Central memory CD8-positive, alpha-beta T cell (primary cell): ENCODE data around the gene EXOSC1.
"Not testable (repeated sequence)": the region's sequence is repeated elsewhere in the genome, so short reads cannot be mapped to it uniquely, and the experiment has no call there.

Experiments
- ATAC-seq: fragments of 150-1000 bp; cut with Tn5 transposase; replicated peaks from 2 replicates; pipeline ENCODE4 v1.10.0; 2022; ENCODE audit warnings: mild to moderate bottlenecking, moderate FRiP score, moderate number of reproducible peaks; ENCODE audit not compliant: poor library complexity, severe bottlenecking; ENCODE audit errors: extremely low read depth
- DNase-seq, 2 donors: peaks; one replicate each; pipeline ENCODE4 v3.0.0; 2021; ENCODE audit warnings: low spot score in 2 of 2
- H3K27ac Mint-ChIP-seq: one replicate; pipeline ENCODE4 v1.8.0; 2022; ENCODE audit warnings: low read depth, mild to moderate bottlenecking, moderate library complexity, mixed read lengths
- H3K27me3 Mint-ChIP-seq: one replicate; pipeline ENCODE4 v1.8.0; 2022; ENCODE audit warnings: mixed read lengths
- H3K36me3 Mint-ChIP-seq: one replicate; pipeline ENCODE4 v1.8.0; 2022; ENCODE audit warnings: mild to moderate bottlenecking, moderate library complexity, mixed read lengths; ENCODE audit not compliant: insufficient read depth
- H3K4me1 Mint-ChIP-seq: one replicate; pipeline ENCODE4 v1.8.0; 2022; ENCODE audit warnings: mixed read lengths
- H3K4me3 Mint-ChIP-seq: one replicate; pipeline ENCODE4 v1.8.0; 2022; ENCODE audit warnings: mild to moderate bottlenecking, moderate library complexity, mixed read lengths
- H3K9me3 Mint-ChIP-seq: one replicate; pipeline ENCODE4 v1.8.0; 2022; ENCODE audit warnings: mixed read lengths

EXOSC1 gene

DNA sequence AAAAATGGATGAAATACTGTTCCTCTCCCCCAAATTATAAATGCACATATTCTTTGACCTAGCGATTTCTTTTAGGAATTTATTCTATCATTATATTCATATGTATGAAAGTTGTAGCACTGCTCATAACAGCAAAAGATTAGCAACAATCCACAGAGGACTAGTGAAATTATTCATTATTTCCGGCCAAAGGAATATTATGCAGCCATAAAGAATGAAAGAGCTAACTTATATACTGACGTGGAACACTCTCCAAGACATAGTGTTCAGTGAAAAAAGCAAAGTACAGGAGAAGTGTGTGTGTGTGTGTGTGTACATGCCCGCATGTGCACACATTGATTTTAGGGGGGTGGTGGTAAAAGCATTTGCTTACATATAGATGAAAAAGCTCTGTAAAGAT, 29.1 kb upstream of the EXOSC1 start:
- H3K27ac Mint-ChIP-seq = no peak overlapping the region
- DNase-seq = no peak
- H3K4me1 Mint-ChIP-seq = peaks cover 8% of the 10 kb centered on the region
- peaks cover 64% of the 10 kb centered on the region for H3K36me3 Mint-ChIP-seq
- H3K27me3 Mint-ChIP-seq = no peaks in the 10 kb centered on the region
- H3K4me3 Mint-ChIP-seq = no peak overlapping the region
- no peaks in the 10 kb centered on the region for H3K9me3 Mint-ChIP-seq
- ATAC-seq = no peak

DNA sequence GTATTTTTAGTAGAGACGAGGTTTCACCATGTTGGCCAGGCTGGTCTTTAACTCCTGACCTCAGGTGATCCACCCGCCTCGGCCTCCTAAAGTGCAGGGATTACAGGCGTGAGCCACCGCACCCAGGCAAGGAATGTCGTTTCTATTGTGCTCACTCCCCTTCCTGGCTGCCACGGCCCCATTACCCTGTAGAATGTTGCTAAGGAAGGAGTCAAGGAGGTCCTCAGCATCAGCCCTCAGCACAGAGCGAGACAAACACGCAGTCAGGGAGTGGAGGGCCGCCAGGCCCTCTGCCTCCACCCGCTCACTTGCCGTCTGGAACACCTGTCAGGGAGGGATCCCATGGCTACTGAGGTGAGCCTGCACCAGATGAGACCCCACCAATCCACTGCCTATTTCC, 23.0 kb upstream of the EXOSC1 start:
- H3K36me3 Mint-ChIP-seq = peaks cover 45% of the 10 kb centered on the region
- not testable (repeated sequence) for ATAC-seq, H3K4me1 Mint-ChIP-seq, H3K27ac Mint-ChIP-seq, H3K27me3 Mint-ChIP-seq, H3K4me3 Mint-ChIP-seq, DNase-seq, H3K9me3 Mint-ChIP-seq

DNA sequence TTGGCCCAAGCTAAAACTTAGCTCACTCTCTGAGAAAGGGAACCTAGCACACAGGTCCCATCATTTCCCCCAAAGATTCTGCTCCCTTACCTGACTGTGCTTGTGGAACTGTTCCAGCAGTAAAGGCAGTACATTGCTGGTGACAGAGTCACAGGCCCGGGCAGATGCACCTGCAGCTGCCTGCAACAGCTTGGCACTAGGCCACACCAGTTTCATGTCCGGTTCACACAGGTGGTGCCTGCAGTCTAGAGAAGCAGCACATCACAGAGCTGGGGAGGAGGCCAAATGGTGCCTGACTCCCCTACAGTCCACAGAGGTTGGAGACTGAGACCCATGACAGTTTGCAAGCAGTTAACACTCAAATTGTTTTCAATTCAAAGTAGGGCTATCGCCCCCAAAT, 22.4 kb upstream of the EXOSC1 start:
- Mint-ChIP-seq H3K27ac (no peak overlapping the region), H3K4me1 (no peaks in the 10 kb centered on the region), H3K27me3 (no peaks in the 10 kb centered on the region)

DNA sequence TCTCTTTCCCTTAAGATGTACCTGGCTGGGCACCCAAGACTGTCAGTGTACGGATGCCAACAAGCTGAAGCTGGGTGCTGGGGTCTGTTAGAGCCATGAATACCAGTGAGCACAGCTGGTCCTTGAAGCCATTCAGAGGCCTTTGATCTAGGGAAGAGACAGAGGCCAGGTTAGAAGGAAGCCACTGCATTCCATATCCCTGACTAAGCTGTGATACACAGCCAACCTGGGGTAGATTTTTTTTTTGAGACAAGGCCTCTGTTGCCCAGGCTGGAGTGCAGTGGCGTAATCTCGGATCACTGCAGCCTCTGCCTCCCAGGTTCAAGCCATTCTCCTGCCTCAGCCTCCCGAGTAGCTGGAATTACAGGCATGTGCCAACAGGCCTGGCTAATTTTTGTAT, 20.9 kb upstream of the EXOSC1 start:
- H3K4me1 Mint-ChIP-seq = no peaks in the 10 kb centered on the region
- no peak overlapping the region for H3K27ac Mint-ChIP-seq
- H3K9me3 Mint-ChIP-seq = no peaks in the 10 kb centered on the region
- H3K36me3 Mint-ChIP-seq = peaks cover 41% of the 10 kb centered on the region
- ATAC-seq (no peak), DNase-seq (no peak)
- H3K27me3 Mint-ChIP-seq = no peaks in the 10 kb centered on the region
- H3K4me3 Mint-ChIP-seq = no peak overlapping the region

More for the DNA sequence above, 22.4 kb upstream of the EXOSC1 start:
- H3K4me3 Mint-ChIP-seq = no peak overlapping the region
- ATAC-seq (no peak), DNase-seq (no peak)
- no peaks in the 10 kb centered on the region for H3K9me3 Mint-ChIP-seq
- H3K36me3 Mint-ChIP-seq = peaks cover 44% of the 10 kb centered on the region

DNA sequence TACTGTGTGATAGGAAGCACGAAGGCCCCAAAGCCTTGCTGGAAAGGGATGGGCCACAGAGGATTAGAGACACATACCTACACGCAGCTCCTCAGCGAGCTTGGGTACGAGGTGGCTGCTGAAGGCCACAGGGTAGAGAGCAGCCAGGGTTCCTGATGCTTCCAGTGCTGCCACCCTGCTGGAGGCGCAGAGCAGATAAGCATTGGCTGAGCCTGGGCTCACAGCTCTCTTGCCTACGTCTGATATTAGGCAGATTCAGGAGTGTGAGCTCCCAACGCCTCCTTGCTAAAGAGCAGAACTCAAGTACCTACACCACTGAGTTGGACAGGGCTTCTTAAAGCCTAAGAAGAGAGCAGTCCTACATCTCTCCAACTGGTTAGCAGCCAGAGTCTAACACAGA, 20.2 kb upstream of the EXOSC1 start:
- Mint-ChIP-seq H3K4me1 (no peaks in the 10 kb centered on the region), H3K27ac (no peak overlapping the region), H3K36me3 (peaks cover 41% of the 10 kb centered on the region), H3K4me3 (no peak overlapping the region), H3K27me3 (no peaks in the 10 kb centered on the region), H3K9me3 (no peaks in the 10 kb centered on the region)
- DNase-seq (no peak), ATAC-seq (no peak)

DNA sequence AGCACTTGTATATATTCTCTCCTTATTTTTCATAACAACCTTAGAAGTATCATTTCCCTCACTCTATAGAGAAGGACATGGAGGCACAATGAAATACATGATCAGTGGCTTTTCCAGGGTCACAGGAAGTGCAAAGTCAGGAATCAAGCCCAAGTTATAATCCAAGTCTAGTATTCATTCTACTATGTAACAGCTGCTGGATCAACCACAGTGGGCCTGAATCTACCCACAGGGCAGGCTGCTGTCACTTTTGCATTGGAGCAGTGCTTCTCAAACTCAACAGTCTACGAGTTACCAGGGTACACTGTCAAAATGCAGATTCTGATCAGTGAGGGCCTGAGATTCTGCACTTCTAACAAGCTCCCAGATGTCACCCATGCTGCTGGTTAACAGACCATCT, 18.4 kb upstream of the EXOSC1 start:
- Mint-ChIP-seq H3K4me3 (no peak overlapping the region), H3K27me3 (no peaks in the 10 kb centered on the region), H3K27ac (no peak overlapping the region), H3K4me1 (no peaks in the 10 kb centered on the region), H3K36me3 (peaks cover 46% of the 10 kb centered on the region), H3K9me3 (no peaks in the 10 kb centered on the region)
- DNase-seq = no peak
- ATAC-seq = no peak

DNA sequence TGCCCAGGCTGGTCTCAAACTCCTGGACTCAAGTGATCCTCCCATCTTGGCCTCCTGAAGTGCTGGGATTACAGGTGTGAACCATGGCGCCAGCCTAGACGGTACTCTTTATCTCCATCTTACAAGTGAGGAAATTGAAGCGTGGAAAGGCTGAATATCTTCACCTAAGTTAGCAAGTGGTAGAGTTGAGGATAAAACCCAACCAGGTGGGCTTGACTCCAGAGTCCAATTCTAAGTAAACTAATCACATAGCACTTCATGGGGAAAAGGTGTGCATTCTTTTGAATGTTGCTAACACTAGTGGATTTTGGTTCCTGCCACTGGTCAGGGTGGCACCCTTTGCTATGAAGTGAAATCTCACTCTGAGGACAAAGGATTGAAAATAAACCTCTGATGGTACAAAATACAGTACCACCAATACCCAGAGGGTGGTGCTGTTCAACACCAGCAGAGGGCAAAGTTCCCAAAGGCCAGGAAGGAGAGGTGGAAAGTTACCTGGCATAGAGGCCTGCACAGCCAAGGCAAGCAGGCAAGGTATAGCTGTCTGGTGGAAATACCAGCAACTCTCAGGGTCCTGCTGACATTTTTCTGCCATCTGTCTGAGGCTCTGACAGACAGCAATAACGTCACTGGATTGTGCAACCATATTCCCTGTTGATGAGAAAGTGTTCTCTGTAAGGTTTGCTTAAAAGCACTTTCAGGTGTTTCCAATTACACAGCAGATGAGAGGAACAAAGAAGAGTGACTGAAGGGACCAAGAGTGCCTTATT, 17.7 kb upstream of the EXOSC1 start:
- DNase-seq = no peak
- Mint-ChIP-seq H3K36me3 (peaks cover 47% of the 10 kb centered on the region), H3K27me3 (no peaks in the 10 kb centered on the region), H3K27ac (no peak overlapping the region), H3K9me3 (no peaks in the 10 kb centered on the region), H3K4me1 (no peaks in the 10 kb centered on the region), H3K4me3 (no peak overlapping the region)
- ATAC-seq = no peak

DNA sequence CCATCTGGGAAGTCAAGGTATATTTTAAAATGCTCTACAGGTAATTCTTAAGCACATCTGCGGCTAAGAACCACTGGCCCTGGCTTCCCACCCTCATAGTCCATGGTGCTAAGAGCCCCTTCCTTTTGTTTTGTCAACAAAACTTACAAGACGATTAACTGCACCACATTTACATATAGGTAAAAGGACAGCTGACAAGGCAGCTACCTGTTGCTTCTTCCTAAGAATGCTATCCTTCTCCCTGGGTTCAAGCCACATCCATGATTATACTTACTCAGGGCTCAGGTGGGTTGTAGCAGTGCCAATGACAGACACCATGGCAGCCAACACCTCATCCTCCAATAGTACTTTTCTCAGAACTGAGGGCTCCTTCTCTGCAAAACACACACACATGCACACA, 16.5 kb upstream of the EXOSC1 start:
- Mint-ChIP-seq H3K27ac (no peak overlapping the region), H3K27me3 (no peaks in the 10 kb centered on the region), H3K4me1 (no peaks in the 10 kb centered on the region), H3K36me3 (peaks cover 48% of the 10 kb centered on the region), H3K9me3 (no peaks in the 10 kb centered on the region), H3K4me3 (no peak overlapping the region)
- DNase-seq = no peak
- no peak for ATAC-seq

DNA sequence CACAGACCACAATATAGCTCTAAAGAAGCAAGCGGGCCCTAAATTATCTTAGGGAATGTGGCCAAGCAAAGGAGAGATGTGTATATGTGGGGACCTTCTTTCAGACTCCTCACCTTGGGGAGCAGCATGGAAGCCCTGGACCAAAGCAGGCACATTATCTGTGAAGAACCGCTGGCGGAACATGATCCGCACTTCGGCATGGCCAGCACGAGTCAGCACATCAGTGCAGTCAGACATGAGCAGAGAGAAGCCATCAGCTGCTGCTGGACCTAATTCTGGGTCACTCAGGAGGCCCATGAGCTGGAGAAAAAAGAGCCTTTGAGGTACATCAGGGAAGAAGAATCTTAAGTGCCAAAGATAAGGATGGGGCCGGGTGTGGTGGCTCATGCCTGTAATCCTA, 14.1 kb upstream of the EXOSC1 start:
- H3K4me3 Mint-ChIP-seq = no peak overlapping the region
- H3K9me3 Mint-ChIP-seq = no peaks in the 10 kb centered on the region
- ATAC-seq (no peak), DNase-seq (no peak)
- H3K27me3 Mint-ChIP-seq = no peaks in the 10 kb centered on the region
- H3K4me1 Mint-ChIP-seq = no peaks in the 10 kb centered on the region
- peaks cover 44% of the 10 kb centered on the region for H3K36me3 Mint-ChIP-seq
- H3K27ac Mint-ChIP-seq = no peak overlapping the region

DNA sequence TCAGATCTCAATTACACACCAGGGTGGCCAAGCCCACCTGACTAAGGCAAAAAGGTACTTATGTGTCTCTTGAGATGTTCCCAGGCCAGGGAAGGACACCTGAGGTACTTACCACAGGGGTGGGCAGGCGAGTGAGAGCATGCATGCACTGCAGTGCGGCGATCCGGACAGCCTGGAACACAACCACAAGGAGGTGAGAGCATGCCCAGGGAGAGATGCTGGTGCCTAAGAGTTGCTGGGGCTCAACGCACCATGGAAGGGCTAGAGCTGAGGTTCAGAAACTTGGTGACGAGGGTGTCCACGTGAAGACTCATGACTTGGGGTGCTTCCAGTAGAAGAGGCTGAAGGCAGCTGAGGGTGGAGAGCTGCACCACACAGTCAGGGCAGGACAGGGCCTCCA, 13.3 kb upstream of the EXOSC1 start:
- H3K27ac Mint-ChIP-seq = peak overlapping the region; percentile 64
- H3K9me3 Mint-ChIP-seq = no peaks in the 10 kb centered on the region
- no peaks in the 10 kb centered on the region for H3K27me3 Mint-ChIP-seq
- H3K4me1 Mint-ChIP-seq = peaks cover 5% of the 10 kb centered on the region
- ATAC-seq (no peak), DNase-seq (no peak)
- no peak overlapping the region for H3K4me3 Mint-ChIP-seq
- H3K36me3 Mint-ChIP-seq = peaks cover 39% of the 10 kb centered on the region

DNA sequence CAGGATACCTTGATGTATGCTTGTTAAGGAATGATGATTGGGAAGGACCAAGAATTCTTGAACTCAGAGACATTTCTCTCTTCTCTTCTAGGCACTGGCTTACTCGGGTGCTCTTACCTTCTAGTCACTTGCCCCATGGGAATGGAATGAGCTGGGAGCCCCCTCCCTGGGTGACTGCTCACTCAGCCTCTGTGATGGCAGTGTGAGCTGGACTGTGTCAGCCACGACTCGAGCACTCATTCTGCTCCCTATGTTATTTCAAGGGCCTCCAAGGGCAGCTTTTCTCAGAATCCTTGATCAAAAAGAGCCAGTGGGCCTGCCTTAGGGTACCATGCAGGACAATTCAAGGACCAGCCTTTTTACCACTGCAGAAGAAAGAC, 10.9 kb upstream of the EXOSC1 start:
- Mint-ChIP-seq H3K4me3 (no peak overlapping the region), H3K36me3 (peaks cover 29% of the 10 kb centered on the region), H3K27ac (no peak overlapping the region), H3K27me3 (no peaks in the 10 kb centered on the region), H3K9me3 (no peaks in the 10 kb centered on the region), H3K4me1 (peaks cover 13% of the 10 kb centered on the region)
- ATAC-seq (no peak), DNase-seq (no peak)

DNA sequence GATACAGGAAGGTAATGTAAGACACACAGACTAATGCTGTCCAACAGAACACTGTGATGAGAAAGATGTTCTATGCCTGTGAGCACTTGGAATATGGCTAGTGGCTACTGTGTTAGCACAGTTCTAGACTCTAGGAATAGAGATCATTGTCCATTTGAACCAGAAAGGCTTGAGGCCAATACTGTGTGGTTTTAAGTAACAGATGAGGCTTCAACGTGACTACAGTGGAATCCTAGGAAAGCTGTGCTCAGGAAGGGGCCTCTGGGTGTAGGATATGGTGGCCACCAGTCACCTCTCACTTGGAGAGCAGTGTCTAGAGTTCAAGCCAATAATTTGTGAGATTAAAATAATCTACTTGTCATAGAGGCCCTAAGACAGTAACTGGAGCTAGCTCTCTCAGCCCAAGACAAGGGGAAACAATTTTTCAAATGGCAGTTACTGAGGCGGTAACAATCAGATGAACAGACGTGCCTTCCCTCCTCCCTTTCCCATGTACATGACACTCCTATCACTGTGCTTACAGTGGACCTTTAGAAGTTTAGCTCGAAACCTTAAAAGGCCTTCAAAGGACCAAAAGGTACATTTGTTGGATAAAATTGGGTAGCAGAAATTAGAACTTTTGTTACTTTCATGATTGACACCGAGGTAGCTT, 10.4 kb upstream of the EXOSC1 start:
- peaks cover 29% of the 10 kb centered on the region for H3K36me3 Mint-ChIP-seq
- H3K27ac Mint-ChIP-seq = no peak overlapping the region
- H3K4me1 Mint-ChIP-seq = peaks cover 13% of the 10 kb centered on the region
- H3K9me3 Mint-ChIP-seq = no peaks in the 10 kb centered on the region
- ATAC-seq (no peak), DNase-seq (no peak)
- H3K27me3 Mint-ChIP-seq = no peaks in the 10 kb centered on the region
- H3K4me3 Mint-ChIP-seq = no peak overlapping the region

DNA sequence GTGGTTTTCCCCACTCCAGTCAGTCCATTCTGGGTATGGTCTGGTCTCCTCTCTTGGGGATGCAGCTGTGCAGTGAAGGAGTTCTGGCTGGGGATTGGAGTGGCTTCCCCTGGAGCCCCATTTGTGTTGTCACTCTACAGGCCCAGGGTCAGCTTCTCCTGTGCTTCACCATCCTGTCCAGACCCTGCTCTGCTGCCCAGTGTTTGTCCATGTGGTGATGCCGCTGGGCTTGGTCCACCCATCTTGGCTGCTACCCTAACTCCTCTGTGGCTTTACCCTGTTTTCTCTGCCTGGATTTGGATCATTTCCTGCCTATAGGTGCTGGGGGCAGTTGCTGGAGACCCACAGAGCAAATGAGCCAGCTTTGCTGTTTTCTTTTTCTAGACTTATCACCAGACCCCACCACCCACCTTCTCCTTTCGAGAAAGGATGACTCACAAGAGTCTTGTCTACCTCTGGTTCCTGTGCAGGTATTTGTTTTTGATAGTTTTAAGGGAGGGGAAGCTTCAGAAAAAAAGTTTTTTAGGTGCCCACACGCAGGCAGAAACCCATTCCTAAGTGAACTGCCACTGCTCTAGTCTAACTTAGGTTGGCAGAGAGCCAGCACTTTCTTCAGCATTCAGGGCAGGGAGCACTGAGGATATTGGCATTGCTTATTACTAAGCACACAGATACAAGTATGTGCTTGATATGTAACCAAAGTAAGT, 8.7 kb upstream of the EXOSC1 start:
- H3K4me3 Mint-ChIP-seq = no peak overlapping the region
- DNase-seq (no peak), ATAC-seq (no peak)
- H3K27me3 Mint-ChIP-seq = no peaks in the 10 kb centered on the region
- peak overlapping the region; percentile 41 for H3K27ac Mint-ChIP-seq
- H3K36me3 Mint-ChIP-seq = peaks cover 23% of the 10 kb centered on the region
- no peaks in the 10 kb centered on the region for H3K9me3 Mint-ChIP-seq
- peaks cover 24% of the 10 kb centered on the region for H3K4me1 Mint-ChIP-seq
